Lung (tissue), 12 donors: Measurements from ENCODE around the gene SDC4. TPM values are rescaled to one million over a fixed set of nuclear protein-coding genes. Genes with fewer than 3 reads are reported as not detected.

Experiments
- ATAC-seq: fragments of 200-7000 bp; cut with Tn5 transposase; one replicate; pipeline ENCODE4 v1.9.1; 2020; ENCODE audit warnings: moderate number of reproducible peaks; ENCODE audit not compliant: insufficient read depth, low FRiP score
- DNase-seq, 3 donors: peaks; one replicate each; pipeline ENCODE4 v3.0.0-alpha.2; 2013 to 2017
- H3K27ac ChIP-seq, 2 donors: one replicate each; pipeline ENCODE4 v1.5.1; 2013; ENCODE audit warnings: mild to moderate bottlenecking in 2 of 2, moderate library complexity in 2 of 2, control low read depth in 1 of 2, inconsistent platforms in 1 of 2, low read depth in 1 of 2, low read length in 1 of 2
- H3K27me3 ChIP-seq, 3 donors: one replicate each; pipeline ENCODE4 v1.5.1; 2013; ENCODE audit warnings: low read length in 2 of 3; ENCODE audit not compliant: control insufficient read depth in 3 of 3, insufficient read depth in 3 of 3
- H3K36me3 ChIP-seq, 4 donors: one replicate each; pipeline ENCODE4 v1.5.1; 2013; ENCODE audit warnings: low read length in 4 of 4, mild to moderate bottlenecking in 1 of 4, moderate library complexity in 1 of 4; ENCODE audit not compliant: control insufficient read depth in 4 of 4, insufficient read depth in 4 of 4
- H3K4me1 ChIP-seq, 5 donors: one replicate each; pipeline ENCODE4 v1.5.1; 2013; ENCODE audit warnings: low read length in 5 of 5, mild to moderate bottlenecking in 2 of 5, moderate library complexity in 1 of 5; ENCODE audit not compliant: control insufficient read depth in 5 of 5, insufficient read depth in 5 of 5
- H3K4me3 ChIP-seq: one replicate; pipeline ENCODE4 v1.5.1; 2013; ENCODE audit warnings: mild to moderate bottlenecking, control low read depth, moderate library complexity
- H3K9ac ChIP-seq, 2 donors: one replicate each; pipeline ENCODE4 v1.5.1; 2013; ENCODE audit warnings: low read length in 2 of 2, control low read depth in 1 of 2; ENCODE audit not compliant: insufficient read depth in 1 of 2
- H3K9me3 ChIP-seq, 4 donors: one replicate each; pipeline ENCODE4 v1.5.1; 2013; ENCODE audit warnings: low read length in 3 of 4, mild to moderate bottlenecking in 1 of 4, moderate library complexity in 1 of 4; ENCODE audit not compliant: control insufficient read depth in 4 of 4, insufficient read depth in 3 of 4
- WGBS, 2 donors: extraction: QIAGEN DNeasy Blood & Tissue Kit; methylation state at CpG; one replicate each; pipeline ENCODE4 v1.1.7; 2013; 5-methylcytosine and 5-hydroxymethylcytosine counted together
- polyA plus RNA-seq, 2 donors: library from polyadenylated mRNA; stranded (reverse); fragments of 200-250 nt; gene quantifications; one replicate each; pipeline ENCODE4 v1.2.1, GENCODE V29; 2013
- total RNA-seq, 2 donors: library from RNA; depleted of rRNA in 1 of 2; stranded (reverse); fragments of >200 nt in 1 of 2; gene quantifications; one replicate each; pipeline ENCODE4 v1.2.1, GENCODE V29; 2014 to 2021
- TF ChIP-seq, protein P1 (sequence below): IDR thresholded peaks from 2 replicates; pipeline ENCODE4 v1.5.1; 2012; ENCODE audit warnings: mild to moderate bottlenecking; ENCODE audit errors: control extremely low read depth, extremely low read depth
- donor health status: control.
- donor health status: control.
- donor health status: Bipolar disorder and iron deficiency.
- donor health status: healthy.
- donor health status: DM: yes; HTN: yes; CAD: no.

Gene SDC4
- total and polyA plus RNA-seq, 4 donors = 239 to 313 (median 254) TPM

- H3K36me3 ChIP-seq = peaks cover 0 to 15% (median 8%) of the 10 kb centered on the region in 4 donors
- WGBS, 2 donors = 82 to 92% methylated on average over 11 of the region's 11 CpGs
- DNase-seq = no peak
- H3K9ac ChIP-seq = no peak overlapping the region
- no peak overlapping the region for H3K4me3 ChIP-seq
- peaks cover 3 to 30% (median 13%) of the 10 kb centered on the region in 5 donors for H3K4me1 ChIP-seq
- no peaks in the 10 kb centered on the region for H3K9me3 ChIP-seq
- no peak for ATAC-seq
- TF ChIP-seq, protein P1, sequence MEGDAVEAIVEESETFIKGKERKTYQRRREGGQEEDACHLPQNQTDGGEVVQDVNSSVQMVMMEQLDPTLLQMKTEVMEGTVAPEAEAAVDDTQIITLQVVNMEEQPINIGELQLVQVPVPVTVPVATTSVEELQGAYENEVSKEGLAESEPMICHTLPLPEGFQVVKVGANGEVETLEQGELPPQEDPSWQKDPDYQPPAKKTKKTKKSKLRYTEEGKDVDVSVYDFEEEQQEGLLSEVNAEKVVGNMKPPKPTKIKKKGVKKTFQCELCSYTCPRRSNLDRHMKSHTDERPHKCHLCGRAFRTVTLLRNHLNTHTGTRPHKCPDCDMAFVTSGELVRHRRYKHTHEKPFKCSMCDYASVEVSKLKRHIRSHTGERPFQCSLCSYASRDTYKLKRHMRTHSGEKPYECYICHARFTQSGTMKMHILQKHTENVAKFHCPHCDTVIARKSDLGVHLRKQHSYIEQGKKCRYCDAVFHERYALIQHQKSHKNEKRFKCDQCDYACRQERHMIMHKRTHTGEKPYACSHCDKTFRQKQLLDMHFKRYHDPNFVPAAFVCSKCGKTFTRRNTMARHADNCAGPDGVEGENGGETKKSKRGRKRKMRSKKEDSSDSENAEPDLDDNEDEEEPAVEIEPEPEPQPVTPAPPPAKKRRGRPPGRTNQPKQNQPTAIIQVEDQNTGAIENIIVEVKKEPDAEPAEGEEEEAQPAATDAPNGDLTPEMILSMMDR = no peak
- peak overlapping the region; percentile 84 to 89 for H3K27ac ChIP-seq
- H3K27me3 ChIP-seq = no peaks in the 10 kb centered on the region
Measured at GRCh38 chr20:45338121-45339030, 9.8 kb downstream of the SDC4 start.

DNA sequence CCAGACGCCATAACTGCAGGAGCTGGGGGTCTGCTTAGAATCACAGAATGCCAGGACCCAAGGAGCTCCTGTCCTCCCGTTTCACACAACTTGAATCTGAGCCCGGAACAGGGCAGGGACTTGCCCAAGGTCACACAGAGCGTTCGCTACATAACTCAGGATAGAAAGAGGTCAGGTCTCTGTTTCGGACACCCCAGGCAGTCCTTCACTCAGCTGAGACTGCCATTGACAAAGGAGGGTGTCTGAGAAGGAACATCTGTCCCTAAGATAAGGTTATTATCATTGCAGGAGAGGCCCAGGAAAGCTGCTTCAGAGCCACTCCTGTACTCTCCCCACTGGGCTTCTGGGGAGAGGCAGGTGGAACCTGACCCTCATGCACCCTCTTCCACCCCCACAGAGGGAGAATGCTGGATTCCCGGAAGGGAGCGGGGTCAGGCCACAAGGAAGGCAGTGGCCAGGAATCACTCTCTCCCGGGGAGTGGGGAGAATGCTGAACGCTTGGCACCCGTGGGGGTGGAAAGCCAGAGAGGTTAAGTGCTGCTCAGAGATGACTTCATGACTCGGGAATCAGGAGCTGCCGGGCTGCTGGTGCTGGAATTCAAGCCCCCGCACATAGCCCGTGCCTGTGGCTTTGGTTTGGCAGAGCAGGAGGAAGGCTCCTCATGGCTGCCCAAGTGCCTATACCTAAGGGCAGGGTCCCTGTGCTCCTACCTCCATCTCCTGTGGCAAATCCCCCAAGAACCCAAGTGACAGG lies 10.7 kb downstream of the SDC4 start:
- Histone ChIP-seq H3K27ac (peak overlapping the region; percentile 84 to 89), H3K9ac (no peak overlapping the region), H3K9me3 (no peaks in the 10 kb centered on the region), H3K4me1 (peaks cover 0 to 22% (median 12%) of the 10 kb centered on the region in 5 donors), H3K36me3 (peaks cover 0 to 20% (median 11%) of the 10 kb centered on the region in 4 donors), H3K27me3 (no peaks in the 10 kb centered on the region), H3K4me3 (no peak overlapping the region)
- DNase-seq = peak in 1 of 3 donors; percentile 47
- TF ChIP-seq, protein P1 = no peak
- whole genome bisulfite sequencing, 2 donors = 58 to 81% methylated on average over 15 of the region's 15 CpGs
- ATAC-seq = peak; percentile 32

- TF ChIP-seq, protein P1 = no peak
- Histone ChIP-seq H3K9ac (no peak overlapping the region), H3K4me1 (peaks cover 0 to 15% (median 10%) of the 10 kb centered on the region in 5 donors), H3K27ac (peak overlapping the region; percentile 84 to 89), H3K4me3 (no peak overlapping the region), H3K9me3 (no peaks in the 10 kb centered on the region), H3K27me3 (no peaks in the 10 kb centered on the region), H3K36me3 (peaks cover 0 to 23% (median 11%) of the 10 kb centered on the region in 4 donors)
- ATAC-seq = peak; percentile 45
- WGBS, 2 donors = 75 to 79% methylated on average over 11 of the region's 11 CpGs
- DNase-seq = no peak
Measured at GRCh38 chr20:45336530-45337366, 11.5 kb downstream of the SDC4 start.
